ENCODE measurements around the gene TMEM86A.

DNA sequence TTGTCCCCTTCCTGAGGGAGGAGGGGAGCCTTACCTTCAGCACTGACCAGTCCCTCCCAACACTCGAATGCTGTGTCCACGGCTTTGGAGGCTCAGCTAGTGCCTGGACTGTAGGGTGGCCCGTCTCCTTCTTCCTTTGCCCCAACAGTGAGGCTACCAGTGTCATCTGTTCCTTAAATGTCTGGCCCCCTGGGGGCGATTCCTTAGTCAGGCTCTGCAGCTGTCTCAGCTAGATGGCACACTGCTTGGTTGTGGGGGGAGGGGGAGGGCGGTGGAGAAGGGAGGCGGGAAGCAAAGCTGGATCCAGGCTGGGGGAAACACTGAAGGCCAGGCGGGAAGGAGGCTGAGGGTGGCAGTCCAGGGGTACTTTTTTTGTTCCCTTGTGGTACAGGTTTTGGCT, 27.5 kb downstream of the TMEM86A start, which contains the start of gene IGSF22:
- TF ChIP-seq CTCF (IDR thresholded peaks at IDR 0.05; ENCODE audit: extremely low read depth in 1 of 2, insufficient read depth in 1 of 2, low read depth in 1 of 2, low read length in 2 of 2): no peak
- TF ChIP-seq POLR2A (IDR thresholded peaks at IDR 0.05; ENCODE audit: low read depth, low read length): no peak
- TF ChIP-seq GATA2 (IDR thresholded peaks at IDR 0.05; ENCODE audit: insufficient read depth, insufficient read length, low read depth, low read length): no peak
- no peak for TF ChIP-seq POLR2AphosphoS5 (IDR thresholded peaks at IDR 0.05; ENCODE audit: insufficient read depth, low read depth, low read length)

All from endothelial cell of umbilical vein (primary cell).